ENCODE measurements around the gene PIGM.

DNA sequence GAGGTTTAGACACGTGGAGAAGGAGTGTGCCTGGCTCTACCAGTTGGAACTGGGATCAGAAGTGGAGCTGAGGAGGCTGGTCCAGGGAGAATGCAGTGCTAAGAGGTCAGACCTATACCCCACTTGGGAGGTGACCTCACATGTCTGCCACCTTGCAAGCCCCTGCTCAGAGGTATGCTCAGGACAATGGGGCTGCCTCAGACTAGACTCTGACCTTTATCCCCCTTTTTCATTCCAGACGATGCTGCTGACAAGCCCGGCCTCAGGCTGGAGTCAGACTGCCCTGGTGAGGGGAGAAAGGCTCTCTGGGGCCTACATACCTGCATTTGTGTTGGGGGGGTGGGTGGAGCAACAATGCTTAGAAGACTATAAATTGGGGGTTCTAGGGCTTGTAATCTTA lies 33.0 kb upstream of the PIGM start:
- TF ChIP-seq, protein P1, sequence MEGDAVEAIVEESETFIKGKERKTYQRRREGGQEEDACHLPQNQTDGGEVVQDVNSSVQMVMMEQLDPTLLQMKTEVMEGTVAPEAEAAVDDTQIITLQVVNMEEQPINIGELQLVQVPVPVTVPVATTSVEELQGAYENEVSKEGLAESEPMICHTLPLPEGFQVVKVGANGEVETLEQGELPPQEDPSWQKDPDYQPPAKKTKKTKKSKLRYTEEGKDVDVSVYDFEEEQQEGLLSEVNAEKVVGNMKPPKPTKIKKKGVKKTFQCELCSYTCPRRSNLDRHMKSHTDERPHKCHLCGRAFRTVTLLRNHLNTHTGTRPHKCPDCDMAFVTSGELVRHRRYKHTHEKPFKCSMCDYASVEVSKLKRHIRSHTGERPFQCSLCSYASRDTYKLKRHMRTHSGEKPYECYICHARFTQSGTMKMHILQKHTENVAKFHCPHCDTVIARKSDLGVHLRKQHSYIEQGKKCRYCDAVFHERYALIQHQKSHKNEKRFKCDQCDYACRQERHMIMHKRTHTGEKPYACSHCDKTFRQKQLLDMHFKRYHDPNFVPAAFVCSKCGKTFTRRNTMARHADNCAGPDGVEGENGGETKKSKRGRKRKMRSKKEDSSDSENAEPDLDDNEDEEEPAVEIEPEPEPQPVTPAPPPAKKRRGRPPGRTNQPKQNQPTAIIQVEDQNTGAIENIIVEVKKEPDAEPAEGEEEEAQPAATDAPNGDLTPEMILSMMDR (IDR thresholded peaks at IDR 0.05), result no peak
- TF ChIP-seq POLR2A (IDR thresholded peaks at IDR 0.05), result no peak

All from right lobe of liver (tissue), 4 donors.